COLO668 (cell line): ENCODE data around the gene MPV17L.
"Not testable (repeated sequence)": the region's sequence is repeated elsewhere in the genome, so short reads cannot be mapped to it uniquely, and the experiment has no call there.

ENCODE experiments used
- DNase-seq: peaks from one replicate; lab custom pipeline; 2025; ENCODE audit not compliant: unreplicated experiment; lab: John Stamatoyannopoulos, UW

The MPV17L gene

GRCh38 chr16:15407756-15408155 is 12.2 kb downstream of the MPV17L start:
- not testable (repeated sequence) for DNase-seq

GRCh38 chr16:15409476-15409875 is 13.9 kb downstream of the MPV17L start:
- not testable (repeated sequence) for DNase-seq

- no peak for DNase-seq
Observed at GRCh38 chr16:15415511-15415985, 20.0 kb downstream of the MPV17L start.

- no peak for DNase-seq
Observed at GRCh38 chr16:15417197-15417596, 21.6 kb downstream of the MPV17L start.

- no peak for DNase-seq
Observed at GRCh38 chr16:15418206-15418605, 22.7 kb downstream of the MPV17L start.

- DNase-seq: not testable (repeated sequence)
Observed at GRCh38 chr16:15421696-15422095, 26.1 kb downstream of the MPV17L start.

- no peak for DNase-seq
Observed at GRCh38 chr16:15422222-15422621, 26.7 kb downstream of the MPV17L start.

GRCh38 chr16:15425861-15426260 is 30.3 kb downstream of the MPV17L start:
- no peak for DNase-seq

- DNase-seq: no peak
Observed at GRCh38 chr16:15426796-15427195, 31.2 kb downstream of the MPV17L start.

GRCh38 chr16:15427648-15428239 is 32.2 kb downstream of the MPV17L start:
- peak; percentile 17 for DNase-seq

GRCh38 chr16:15430884-15431283 is 35.3 kb downstream of the MPV17L start:
- not testable (repeated sequence) for DNase-seq

GRCh38 chr16:15434079-15434424 is 38.5 kb downstream of the MPV17L start:
- DNase-seq: no peak

- DNase-seq: no peak
Observed at GRCh38 chr16:15434425-15435215, 39.1 kb downstream of the MPV17L start, which contains the start of gene BMERB1. TSS of gene BMERB1 (plus strand) at chr16:15434588. CDS start at chr16:15434654, 66 bp downstream.

GRCh38 chr16:15435216-15435864 is 39.8 kb downstream of the MPV17L start:
- DNase-seq: no peak

- no peak for DNase-seq
Observed at GRCh38 chr16:15439102-15439501, 43.5 kb downstream of the MPV17L start.

GRCh38 chr16:15439521-15439920 is 44.0 kb downstream of the MPV17L start:
- DNase-seq: no peak

- no peak for DNase-seq
Observed at GRCh38 chr16:15440852-15441251, 45.3 kb downstream of the MPV17L start.

- not testable (repeated sequence) for DNase-seq
Observed at GRCh38 chr16:15442140-15442539, 46.6 kb downstream of the MPV17L start.

- no peak for DNase-seq
Observed at GRCh38 chr16:15443753-15444152, 48.2 kb downstream of the MPV17L start.

- no peak for DNase-seq
Observed at GRCh38 chr16:15444264-15444663, 48.7 kb downstream of the MPV17L start.

GRCh38 chr16:15445450-15445849 is 49.9 kb downstream of the MPV17L start:
- no peak for DNase-seq

- DNase-seq: no peak
Observed at GRCh38 chr16:15446901-15447300, 51.3 kb downstream of the MPV17L start.
